Upper lobe of left lung (tissue), 4 donors: ENCODE data around the gene SRP54.

Experiments
- EP300 ChIP-seq, 4 donors: sonication (generic); formaldehyde crosslinking; IDR thresholded peaks; one replicate each; pipeline ENCODE4 v1.5.1; 2017; ENCODE audit warnings: antibody characterized with exemption in 4 of 4, control low read depth in 2 of 4
- POLR2A ChIP-seq, 4 donors: fragments of 450-650 bp; IDR thresholded peaks; one replicate each; pipeline ENCODE4 v1.5.1; 2016 to 2017; ENCODE audit warnings: antibody characterized with exemption in 4 of 4, mild to moderate bottlenecking in 2 of 4
- TF ChIP-seq, protein P1 (sequence below), 6 experiments: fragments of 450-650 bp in 4 of 6; fragments of 200-600 bp in 2 of 6; sonication (generic) in 2 of 6; IDR thresholded peaks; one replicate each; pipeline ENCODE4 v1.5.1; 2016 to 2019; ENCODE audit warnings: antibody characterized with exemption in 6 of 6

DNA sequence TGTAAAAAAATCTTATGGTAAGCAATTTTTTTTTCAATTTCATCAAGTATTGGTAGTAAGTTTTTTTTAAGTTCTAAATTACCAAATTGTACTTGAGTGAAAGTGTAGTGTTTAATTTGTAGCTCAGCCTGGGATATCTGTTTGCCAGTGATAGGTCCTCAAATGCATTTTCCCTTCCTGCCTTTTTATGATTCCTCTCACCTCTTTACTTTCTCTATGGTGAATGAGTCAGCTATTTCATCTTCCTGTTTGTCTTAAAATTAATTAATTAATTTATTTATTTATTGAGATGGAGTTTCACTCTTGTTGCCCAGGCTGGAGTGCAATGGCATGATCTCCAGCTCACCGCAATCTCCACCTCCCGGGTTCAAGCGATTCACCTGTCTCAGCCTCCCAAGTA is 10.6 kb downstream of the SRP54 start:
- TF ChIP-seq, protein P1, sequence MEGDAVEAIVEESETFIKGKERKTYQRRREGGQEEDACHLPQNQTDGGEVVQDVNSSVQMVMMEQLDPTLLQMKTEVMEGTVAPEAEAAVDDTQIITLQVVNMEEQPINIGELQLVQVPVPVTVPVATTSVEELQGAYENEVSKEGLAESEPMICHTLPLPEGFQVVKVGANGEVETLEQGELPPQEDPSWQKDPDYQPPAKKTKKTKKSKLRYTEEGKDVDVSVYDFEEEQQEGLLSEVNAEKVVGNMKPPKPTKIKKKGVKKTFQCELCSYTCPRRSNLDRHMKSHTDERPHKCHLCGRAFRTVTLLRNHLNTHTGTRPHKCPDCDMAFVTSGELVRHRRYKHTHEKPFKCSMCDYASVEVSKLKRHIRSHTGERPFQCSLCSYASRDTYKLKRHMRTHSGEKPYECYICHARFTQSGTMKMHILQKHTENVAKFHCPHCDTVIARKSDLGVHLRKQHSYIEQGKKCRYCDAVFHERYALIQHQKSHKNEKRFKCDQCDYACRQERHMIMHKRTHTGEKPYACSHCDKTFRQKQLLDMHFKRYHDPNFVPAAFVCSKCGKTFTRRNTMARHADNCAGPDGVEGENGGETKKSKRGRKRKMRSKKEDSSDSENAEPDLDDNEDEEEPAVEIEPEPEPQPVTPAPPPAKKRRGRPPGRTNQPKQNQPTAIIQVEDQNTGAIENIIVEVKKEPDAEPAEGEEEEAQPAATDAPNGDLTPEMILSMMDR (IDR thresholded peaks at IDR 0.05) = no peak
- no peak for TF ChIP-seq POLR2A (IDR thresholded peaks at IDR 0.05)
- TF ChIP-seq EP300 (IDR thresholded peaks at IDR 0.05) = no peak
